22Rv1 (cell line): Measurements from ENCODE around the gene ROPN1.

Source experiments
- CTCF ChIP-seq: fragments of 450-650 bp; IDR thresholded peaks from 2 replicates; pipeline ENCODE4 v1.5.1; 2017; ENCODE audit warnings: mild to moderate bottlenecking
- ZFX ChIP-seq: fragments of 450-650 bp; IDR thresholded peaks from 2 replicates; pipeline ENCODE4 v1.6.1; 2017; ENCODE audit warnings: antibody characterized with exemption, borderline replicate concordance

DNA sequence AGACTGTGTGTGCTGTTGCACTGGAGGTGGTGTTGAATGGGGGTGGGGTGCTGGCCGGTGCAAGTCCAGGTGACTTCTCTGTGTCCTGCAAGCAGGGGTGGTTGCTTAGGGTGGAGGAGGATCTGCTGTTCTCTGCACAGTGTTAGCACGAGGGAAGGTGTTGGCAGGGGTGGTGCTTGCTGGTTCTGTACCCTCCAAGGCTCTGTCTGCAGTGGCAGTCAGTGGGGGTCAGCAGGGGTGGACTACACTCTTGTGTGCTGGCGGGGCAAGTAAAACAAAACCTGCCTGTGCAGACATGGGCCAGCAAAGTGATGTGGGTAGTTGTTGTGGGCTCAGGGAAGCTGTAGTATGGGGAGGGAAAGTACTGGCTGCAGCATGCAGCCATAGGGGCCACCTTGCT lies 5.5 kb downstream of the ROPN1 start:
- TF ChIP-seq CTCF (no peak), ZFX (no peak)
